Bronchial epithelial cell (primary cell): Measurements from ENCODE around the gene PTPN11. TPM values are rescaled to one million over a fixed set of nuclear protein-coding genes. Genes with fewer than 3 reads are reported as not detected.
"Not testable (repeated sequence)": the region's sequence is repeated elsewhere in the genome, so short reads cannot be mapped to it uniquely, and the experiment has no call there.

ENCODE experiments used
- DNase-seq: peaks from one replicate; pipeline ENCODE4 v3.0.0-alpha.2; 2010; ENCODE audit warnings: low read depth
- FAIRE-seq: peaks from 2 replicates; lab custom pipeline; 2011; peaks lifted over from hg19 to GRCh38; lab: Jason Lieb, UNC
- H3K27me3 ChIP-seq: 2 replicates; pipeline ENCODE4 v1.5.1; 2011; ENCODE audit warnings: low read length; ENCODE audit not compliant: control insufficient read depth, insufficient read depth
- H3K36me3 ChIP-seq: 2 replicates; pipeline ENCODE4 v1.5.1; 2011; ENCODE audit warnings: low read length; ENCODE audit not compliant: control insufficient read depth, insufficient read depth
- H3K4me3 ChIP-seq: 2 replicates; pipeline ENCODE4 v1.5.1; 2011; ENCODE audit warnings: mild to moderate bottlenecking, low read depth, low read length, control low read depth
- CTCF ChIP-seq: IDR thresholded peaks from 2 replicates; pipeline ENCODE4 v1.5.1; 2011; ENCODE audit warnings: mild to moderate bottlenecking, moderate library complexity, low read length, control low read depth, inconsistent platforms; ENCODE audit not compliant: insufficient read depth, severe bottlenecking
- total RNA-seq: library from RNA; depleted of rRNA; stranded (reverse); fragments of >200 nt; gene quantifications from 2 replicates; pipeline ENCODE4 v1.2.1, GENCODE V29; 2014

Gene PTPN11
- total RNA-seq, 1 donor from 2014 or later, result 140 TPM

DNA sequence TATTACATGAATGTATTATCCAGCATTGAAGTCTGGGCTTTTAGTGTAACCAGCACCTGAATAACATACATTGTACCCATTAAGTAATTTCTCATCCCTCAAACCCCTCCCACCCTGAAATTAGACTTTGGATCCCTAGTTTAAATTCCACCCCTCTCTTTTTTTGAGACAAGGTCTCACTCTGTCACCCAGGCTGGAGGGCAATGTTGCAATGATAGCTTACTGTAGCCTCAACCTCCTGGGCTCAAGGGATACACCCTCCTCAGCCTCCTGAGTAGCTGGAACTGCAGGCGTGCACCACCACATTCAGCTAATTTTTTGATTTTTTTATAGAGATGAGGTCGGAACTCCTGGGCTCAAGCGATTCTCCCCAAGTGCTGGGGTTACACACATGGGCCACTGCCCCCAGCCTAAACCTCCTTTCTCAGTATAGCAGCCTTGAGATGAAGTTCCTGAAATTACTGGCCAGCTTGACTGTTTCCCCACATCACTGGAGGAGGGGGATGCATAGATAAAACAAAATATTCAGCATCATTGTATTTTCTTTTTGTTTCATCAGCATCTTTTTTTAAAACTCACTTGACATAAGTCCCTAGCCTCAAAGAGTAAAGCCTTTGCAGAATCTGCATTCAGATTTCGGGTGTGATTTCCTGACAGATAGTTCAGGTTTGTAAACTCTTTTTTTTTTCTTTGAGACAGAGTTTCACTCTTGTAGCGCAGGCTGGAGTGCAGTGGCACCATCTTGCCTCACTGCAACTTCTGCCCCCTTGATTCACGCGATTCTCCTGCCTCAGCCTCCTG, 7.0 kb downstream of the PTPN11 start:
- H3K36me3 ChIP-seq, result no peaks in the 10 kb centered on the region
- FAIRE-seq (no peak), DNase-seq (no peak)
- no peak overlapping the region for H3K4me3 ChIP-seq
- TF ChIP-seq CTCF, result no peak
- no peaks in the 10 kb centered on the region for H3K27me3 ChIP-seq

DNA sequence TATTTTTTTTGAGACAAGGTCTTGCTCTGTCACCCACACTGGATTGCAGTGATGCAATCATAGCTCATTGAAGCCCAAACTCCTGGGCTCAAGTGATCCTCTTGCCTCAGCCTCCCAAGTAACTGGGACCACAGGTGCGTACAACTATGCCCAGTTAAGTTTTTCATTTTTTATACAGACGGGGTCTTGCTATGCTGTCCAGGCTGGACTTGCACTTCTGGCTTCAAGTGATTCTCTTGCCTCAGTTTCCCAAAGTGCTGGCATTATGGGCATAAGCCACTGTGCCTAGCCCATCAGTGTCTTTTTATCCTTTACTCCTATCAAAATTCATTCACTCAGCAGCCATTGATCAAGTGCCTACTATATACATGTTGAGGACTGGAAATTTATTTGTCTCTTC, 9.0 kb downstream of the PTPN11 start:
- Histone ChIP-seq H3K4me3 (no peak overlapping the region), H3K36me3 (no peaks in the 10 kb centered on the region), H3K27me3 (no peaks in the 10 kb centered on the region)
- TF ChIP-seq CTCF, result no peak
- DNase-seq, result no peak
- FAIRE-seq, result no peak

DNA sequence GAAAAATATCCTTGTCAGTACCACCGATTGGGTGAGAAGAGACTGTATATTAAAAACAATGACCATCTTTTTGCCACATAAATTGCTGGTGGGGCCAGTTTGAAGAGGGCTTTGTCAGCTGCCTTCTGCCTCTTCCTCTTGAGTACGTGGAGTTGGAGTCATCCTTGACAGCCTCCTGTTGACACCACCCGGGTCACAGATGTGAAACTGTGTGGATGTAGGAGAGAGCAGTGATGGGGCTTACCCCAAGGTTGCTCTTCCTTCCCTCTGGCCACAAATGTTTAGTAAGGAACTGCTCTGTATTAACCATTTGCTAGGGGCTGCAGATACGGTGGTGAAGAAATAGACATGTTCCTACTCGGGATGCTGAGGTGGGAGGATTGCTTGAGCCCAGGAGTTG, 12.2 kb downstream of the PTPN11 start:
- no peak overlapping the region for H3K4me3 ChIP-seq
- DNase-seq (no peak), FAIRE-seq (no peak)
- no peaks in the 10 kb centered on the region for H3K27me3 ChIP-seq
- H3K36me3 ChIP-seq, result no peaks in the 10 kb centered on the region
- no peak for TF ChIP-seq CTCF

- FAIRE-seq (no peak), DNase-seq (no peak)
- no peaks in the 10 kb centered on the region for H3K36me3 ChIP-seq
- TF ChIP-seq CTCF, result no peak
- no peak overlapping the region for H3K4me3 ChIP-seq
- H3K27me3 ChIP-seq, result no peaks in the 10 kb centered on the region
Observed at GRCh38 chr12:112431965-112432364, 13.2 kb downstream of the PTPN11 start.

DNA sequence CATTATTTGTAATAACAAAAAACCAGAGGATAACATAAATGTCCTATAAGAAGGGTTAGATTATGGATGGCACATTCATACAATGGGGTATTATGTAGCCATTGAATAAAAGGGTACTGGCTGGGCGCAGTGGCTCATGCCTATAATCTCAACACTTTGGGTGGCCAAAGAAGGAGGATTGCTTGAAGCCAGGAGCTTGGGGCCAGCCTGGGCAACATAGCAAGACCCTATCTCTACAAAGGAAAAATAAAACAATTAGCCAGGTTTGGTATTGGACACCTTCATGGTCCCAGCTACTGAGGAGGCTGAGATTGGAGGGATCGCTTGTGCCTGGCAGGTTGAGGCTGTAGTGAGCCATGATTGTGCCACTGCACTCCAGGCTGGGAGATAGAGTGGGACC, 14.8 kb downstream of the PTPN11 start:
- no peaks in the 10 kb centered on the region for H3K27me3 ChIP-seq
- H3K4me3 ChIP-seq, result no peak overlapping the region
- H3K36me3 ChIP-seq, result no peaks in the 10 kb centered on the region
- FAIRE-seq (no peak), DNase-seq (no peak)
- no peak for TF ChIP-seq CTCF

DNA sequence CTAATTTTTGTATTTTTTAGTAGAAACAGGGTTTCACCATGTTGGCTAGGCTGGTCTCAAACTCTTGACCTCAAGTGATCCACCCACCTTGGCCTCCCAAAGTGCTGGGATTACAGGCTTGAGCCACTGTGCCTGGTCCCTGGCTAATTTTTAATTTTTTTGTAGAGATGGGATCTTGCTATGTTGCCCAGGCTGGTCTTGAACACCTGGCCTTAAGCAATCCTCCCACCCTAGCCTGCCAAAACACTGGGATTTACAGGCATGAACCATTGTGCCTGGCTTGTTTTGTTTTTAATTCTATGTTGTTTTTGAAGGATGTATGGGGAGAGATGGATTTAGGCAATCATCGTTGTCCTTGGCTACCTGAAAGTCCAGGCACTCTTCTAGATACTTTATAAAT, 19.9 kb downstream of the PTPN11 start:
- not testable (repeated sequence) for H3K4me3 ChIP-seq, H3K36me3 ChIP-seq, H3K27me3 ChIP-seq, DNase-seq, FAIRE-seq
